SK-N-SH (cell line): ENCODE measurements around the gene MCUR1. TPM values are rescaled to one million over a fixed set of nuclear protein-coding genes. Genes with fewer than 3 reads are reported as not detected.

Source experiments
- CTCF ChIA-PET: fragments of 300-600, 350-600 bp; formaldehyde crosslinking; extraction: SDS; loops from one replicate; lab custom pipeline; 2021; lab: Yijun Ruan, JAX
- POLR2A ChIA-PET: fragments of 350-600 bp; sonication (Branson Sonifier 250); formaldehyde crosslinking; extraction: SDS; loops from one replicate; lab custom pipeline; 2020; ENCODE audit warnings: antibody characterized with exemption, inconsistent platforms; lab: Yijun Ruan, JAX
- DNase-seq: peaks from one replicate; pipeline ENCODE4 v3.0.0; 2012
- H2AFZ ChIP-seq: fragments of 200-600 bp; sonication (generic); 2 replicates; pipeline ENCODE4 v1.8.1; 2016; ENCODE audit warnings: antibody characterized with exemption, mild to moderate bottlenecking, low read depth
- H3F3A ChIP-seq: fragments of 200-600 bp; sonication (generic); replicated peaks from 2 replicates; pipeline ENCODE3; 2016; ENCODE audit warnings: antibody characterized with exemption, mild to moderate bottlenecking; ENCODE audit not compliant: insufficient read depth
- H3K27ac ChIP-seq, 2 experiments: fragments of 200-500 bp in 1 of 2; fragments of 200-600 bp in 1 of 2; sonication (Bioruptor generic) in 1 of 2; sonication (generic), shearing (Covaris generic) in 1 of 2; 2 replicates each; pipeline versions ENCODE4 v1.5.1 to v1.6.1; 2014 to 2016; ENCODE audit warnings: low read depth in 2 of 2, inconsistent platforms in 1 of 2, low read length in 1 of 2, mild to moderate bottlenecking in 1 of 2, mixed read lengths in 1 of 2
- H3K27me3 ChIP-seq: fragments of 200-600 bp; sonication (generic), shearing (Covaris generic); 2 replicates; pipeline ENCODE4 v1.6.1; 2016; ENCODE audit warnings: mixed run types; ENCODE audit not compliant: insufficient read depth
- H3K36me3 ChIP-seq, 2 experiments: fragments of 200-500 bp in 1 of 2; fragments of 200-600 bp in 1 of 2; sonication (Bioruptor generic) in 1 of 2; sonication (generic) in 1 of 2; replicated peaks in 1 of 2; 2 replicates each; pipeline versions ENCODE3 to v1.5.1; 2014 to 2016; ENCODE audit warnings: low read length in 1 of 2, mild to moderate bottlenecking in 1 of 2; ENCODE audit not compliant: insufficient read depth in 2 of 2, control insufficient read depth in 1 of 2
- H3K4me1 ChIP-seq, 2 experiments: fragments of 200-500 bp in 1 of 2; fragments of 200-600 bp in 1 of 2; sonication (Bioruptor generic) in 1 of 2; sonication (generic), shearing (Covaris generic) in 1 of 2; 2 replicates each; pipeline versions ENCODE4 v1.5.1 to v1.6.1; 2014 to 2016; ENCODE audit warnings: low read depth in 1 of 2, low read length in 1 of 2, mixed run types in 1 of 2; ENCODE audit not compliant: insufficient read depth in 2 of 2, control insufficient read depth in 1 of 2
- H3K4me2 ChIP-seq: fragments of 200-600 bp; sonication (generic), shearing (Covaris generic); 2 replicates; pipeline ENCODE4 v1.6.1; 2017; ENCODE audit warnings: mixed run types
- H3K4me3 ChIP-seq, 2 experiments: fragments of 200-500 bp in 1 of 2; fragments of 200-600 bp in 1 of 2; sonication (Bioruptor generic) in 1 of 2; sonication (generic), shearing (Covaris generic) in 1 of 2; 2 replicates each; pipeline versions ENCODE4 v1.5.1 to v1.8.1; 2014 to 2016; ENCODE audit warnings: low read depth in 2 of 2, inconsistent platforms in 1 of 2, low read length in 1 of 2, mild to moderate bottlenecking in 1 of 2, mixed read lengths in 1 of 2, moderate library complexity in 1 of 2
- H3K79me2 ChIP-seq: fragments of 200-600 bp; sonication (generic); 2 replicates; pipeline ENCODE4 v1.8.1; 2017; ENCODE audit warnings: mild to moderate bottlenecking; ENCODE audit not compliant: insufficient read depth
- H3K9ac ChIP-seq: fragments of 200-600 bp; sonication (generic); 2 replicates; pipeline ENCODE4 v1.6.1; 2017; ENCODE audit warnings: mixed run types
- H3K9me2 ChIP-seq: fragments of 200-600 bp; sonication (generic); 2 replicates; pipeline ENCODE4 v1.6.1; 2017; ENCODE audit warnings: mixed run types
- H3K9me3 ChIP-seq: fragments of 200-600 bp; sonication (generic); 2 replicates; pipeline ENCODE4 v1.6.1; 2017; ENCODE audit warnings: mixed run types, mild to moderate bottlenecking, moderate library complexity
- H4K20me1 ChIP-seq: fragments of 200-600 bp; sonication (generic); 2 replicates; pipeline ENCODE4 v1.6.1; 2017; ENCODE audit warnings: mild to moderate bottlenecking, mixed run types; ENCODE audit not compliant: insufficient read depth
- GATA2 ChIP-seq: sonication (generic); formaldehyde crosslinking; IDR thresholded peaks from 2 replicates; pipeline ENCODE4 v1.5.0; 2020; ENCODE audit warnings: mild to moderate bottlenecking, missing genetic modification reagents
- RAD21 ChIP-seq: IDR thresholded peaks from 2 replicates; pipeline ENCODE4 v1.6.1; 2012; ENCODE audit warnings: mild to moderate bottlenecking, low read length
- SMC3 ChIP-seq: IDR thresholded peaks from 2 replicates; pipeline ENCODE4 v1.6.1; 2012; ENCODE audit warnings: low read depth, low read length, improper control_type of control experiment
- TEAD4 ChIP-seq: IDR thresholded peaks from 2 replicates; pipeline ENCODE4 v1.4.0; 2012; ENCODE audit warnings: mild to moderate bottlenecking, borderline replicate concordance; ENCODE audit not compliant: insufficient read depth
- WGBS: methylation state at CpG from one replicate; pipeline ENCODE4 v1.1.6; 2017; ENCODE audit warnings: low lambda C conversion rate; 5-methylcytosine and 5-hydroxymethylcytosine counted together
- polyA plus RNA-seq, 3 experiments: library from polyadenylated mRNA; depleted of rRNA; stranded (reverse); fragments of >200 nt; gene quantifications; 2 replicates each; pipeline ENCODE4 v1.2.3, GENCODE V29; 2012
- TF ChIP-seq, protein P1 (sequence below): fragments of 150-350 bp; IDR thresholded peaks from 2 replicates; pipeline ENCODE4 v1.6.1; 2017; ENCODE audit warnings: antibody characterized with exemption, low read length, low read depth, borderline replicate concordance
- TF ChIP-seq, protein P2 (sequence below): IDR thresholded peaks from 2 replicates; pipeline ENCODE4 v1.6.1; 2012; ENCODE audit warnings: mild to moderate bottlenecking, low read depth, low read length, moderate library complexity
- TF ChIP-seq, protein P3 (sequence below): IDR thresholded peaks from 2 replicates; pipeline ENCODE4 v1.4.0; 2012; ENCODE audit warnings: low read depth

The MCUR1 gene
- polyA plus RNA-seq, 1 of the 3 experiments (the other 2 are of a cell fraction), result 8.3 TPM

DNA sequence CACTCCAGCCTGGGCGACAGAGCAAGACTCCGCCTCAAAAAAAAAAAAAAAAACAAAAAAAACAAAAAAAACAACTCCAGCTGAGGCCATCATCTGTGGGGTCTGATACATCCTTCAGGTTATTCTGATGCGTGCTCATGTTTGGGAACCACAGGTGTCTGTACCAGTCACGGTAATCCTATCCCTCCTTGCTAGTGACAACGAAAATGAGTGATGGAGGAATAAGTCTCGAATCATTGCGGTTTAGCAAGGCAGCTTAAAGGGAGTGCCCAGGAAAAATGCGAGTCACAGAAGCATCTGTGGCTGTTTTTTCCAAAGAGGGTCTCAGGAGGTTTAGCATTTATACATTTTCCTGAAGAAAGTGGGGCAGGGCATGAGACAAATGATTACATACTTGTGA, 48.8 kb downstream of the MCUR1 start:
- no peak for DNase-seq
- Histone ChIP-seq H3K9me2 (no peaks in the 10 kb centered on the region), H3K27ac (no peak overlapping the region)

DNA sequence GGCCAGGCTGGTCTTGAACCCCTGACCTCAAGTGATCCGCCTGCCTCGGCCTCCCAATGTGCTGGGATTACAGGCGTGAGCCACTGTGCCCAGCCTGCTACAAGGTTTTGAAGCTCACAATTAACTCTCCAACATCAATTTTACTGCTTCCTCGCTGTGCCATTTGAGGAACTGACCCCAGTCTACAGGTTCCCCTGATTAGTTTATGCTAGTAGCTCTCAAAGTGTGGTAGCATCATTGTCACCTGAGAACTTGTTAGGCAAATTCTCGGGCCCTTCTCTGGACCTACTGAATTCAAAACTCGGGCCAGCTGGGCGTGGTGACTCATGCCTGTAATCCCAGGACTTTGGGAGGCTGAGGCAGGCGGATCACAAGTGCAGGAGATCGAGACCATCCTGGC, 49.4 kb downstream of the MCUR1 start:
- Histone ChIP-seq H3K4me3 (no peak overlapping the region), H3K36me3 (no peaks in the 10 kb centered on the region), H3K27me3 (no peaks in the 10 kb centered on the region), H3K9me3 (no peaks in the 10 kb centered on the region), H3K9ac (no peak overlapping the region), H3F3A (no peaks in the 10 kb centered on the region), H3K4me1 (peaks cover 0 to 3% of the 10 kb centered on the region in 2 experiments; a peak in 1 of 4 replicates), H3K4me2 (no peak overlapping the region), H3K27ac (no peak overlapping the region), H3K9me2 (no peaks in the 10 kb centered on the region), H4K20me1 (no peaks in the 10 kb centered on the region), H2AFZ (no peak overlapping the region), H3K79me2 (no peaks in the 10 kb centered on the region)
- TF ChIP-seq GATA2, result no peak
- TF ChIP-seq, protein P1, sequence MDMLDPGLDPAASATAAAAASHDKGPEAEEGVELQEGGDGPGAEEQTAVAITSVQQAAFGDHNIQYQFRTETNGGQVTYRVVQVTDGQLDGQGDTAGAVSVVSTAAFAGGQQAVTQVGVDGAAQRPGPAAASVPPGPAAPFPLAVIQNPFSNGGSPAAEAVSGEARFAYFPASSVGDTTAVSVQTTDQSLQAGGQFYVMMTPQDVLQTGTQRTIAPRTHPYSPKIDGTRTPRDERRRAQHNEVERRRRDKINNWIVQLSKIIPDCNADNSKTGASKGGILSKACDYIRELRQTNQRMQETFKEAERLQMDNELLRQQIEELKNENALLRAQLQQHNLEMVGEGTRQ, result no peak
- TF ChIP-seq, protein P2, sequence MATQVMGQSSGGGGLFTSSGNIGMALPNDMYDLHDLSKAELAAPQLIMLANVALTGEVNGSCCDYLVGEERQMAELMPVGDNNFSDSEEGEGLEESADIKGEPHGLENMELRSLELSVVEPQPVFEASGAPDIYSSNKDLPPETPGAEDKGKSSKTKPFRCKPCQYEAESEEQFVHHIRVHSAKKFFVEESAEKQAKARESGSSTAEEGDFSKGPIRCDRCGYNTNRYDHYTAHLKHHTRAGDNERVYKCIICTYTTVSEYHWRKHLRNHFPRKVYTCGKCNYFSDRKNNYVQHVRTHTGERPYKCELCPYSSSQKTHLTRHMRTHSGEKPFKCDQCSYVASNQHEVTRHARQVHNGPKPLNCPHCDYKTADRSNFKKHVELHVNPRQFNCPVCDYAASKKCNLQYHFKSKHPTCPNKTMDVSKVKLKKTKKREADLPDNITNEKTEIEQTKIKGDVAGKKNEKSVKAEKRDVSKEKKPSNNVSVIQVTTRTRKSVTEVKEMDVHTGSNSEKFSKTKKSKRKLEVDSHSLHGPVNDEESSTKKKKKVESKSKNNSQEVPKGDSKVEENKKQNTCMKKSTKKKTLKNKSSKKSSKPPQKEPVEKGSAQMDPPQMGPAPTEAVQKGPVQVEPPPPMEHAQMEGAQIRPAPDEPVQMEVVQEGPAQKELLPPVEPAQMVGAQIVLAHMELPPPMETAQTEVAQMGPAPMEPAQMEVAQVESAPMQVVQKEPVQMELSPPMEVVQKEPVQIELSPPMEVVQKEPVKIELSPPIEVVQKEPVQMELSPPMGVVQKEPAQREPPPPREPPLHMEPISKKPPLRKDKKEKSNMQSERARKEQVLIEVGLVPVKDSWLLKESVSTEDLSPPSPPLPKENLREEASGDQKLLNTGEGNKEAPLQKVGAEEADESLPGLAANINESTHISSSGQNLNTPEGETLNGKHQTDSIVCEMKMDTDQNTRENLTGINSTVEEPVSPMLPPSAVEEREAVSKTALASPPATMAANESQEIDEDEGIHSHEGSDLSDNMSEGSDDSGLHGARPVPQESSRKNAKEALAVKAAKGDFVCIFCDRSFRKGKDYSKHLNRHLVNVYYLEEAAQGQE, result no peak
- TF ChIP-seq RAD21, result no peak
- CTCF ChIA-PET, result interaction anchor here (1.3 kb wide), 1 partner anchor 30 kb away, joined by 3 read pairs; no protein-coding TSS in a partner anchor
- DNase-seq, result no peak
- POLR2A ChIA-PET, result no interaction called here
- 92% methylated on average over 9 of the region's 9 CpGs for WGBS

More for the DNA sequence above, 48.8 kb downstream of the MCUR1 start:
- POLR2A ChIA-PET, result no interaction called here
- Histone ChIP-seq H3K4me2 (no peak overlapping the region), H2AFZ (no peak overlapping the region), H3K9me3 (no peaks in the 10 kb centered on the region), H4K20me1 (no peaks in the 10 kb centered on the region)
- TF ChIP-seq, protein P3, sequence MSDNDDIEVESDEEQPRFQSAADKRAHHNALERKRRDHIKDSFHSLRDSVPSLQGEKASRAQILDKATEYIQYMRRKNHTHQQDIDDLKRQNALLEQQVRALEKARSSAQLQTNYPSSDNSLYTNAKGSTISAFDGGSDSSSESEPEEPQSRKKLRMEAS, result no peak
- TF ChIP-seq TEAD4, result no peak
- TF ChIP-seq SMC3, result no peak
- TF ChIP-seq, all 33 proteins: peak for 0
- Histone ChIP-seq H3K4me1 (peaks cover 0 to 3% of the 10 kb centered on the region in 2 experiments; a peak in 1 of 4 replicates), H3K9ac (no peak overlapping the region), H3K27me3 (no peaks in the 10 kb centered on the region), H3K79me2 (no peaks in the 10 kb centered on the region), H3K4me3 (no peak overlapping the region), H3F3A (no peaks in the 10 kb centered on the region), H3K36me3 (no peaks in the 10 kb centered on the region)
- 80% methylated on average over 8 of the region's 8 CpGs for WGBS
- CTCF ChIA-PET, result interaction anchor here (1.3 kb wide), 1 partner anchor 30 kb away, joined by 3 read pairs; no protein-coding TSS in a partner anchor
